Adrenal gland (tissue), 12 donors: ENCODE results near the gene METTL27. TPM values are rescaled to one million over a fixed set of nuclear protein-coding genes. Genes with fewer than 3 reads are reported as not detected.

Experiments
- DNase-seq, 7 donors: peaks; one replicate each; pipeline ENCODE4 v3.0.0-alpha.2; 2019 to 2020
- H3K27ac ChIP-seq, 5 donors: fragments of 200-600 bp; sonication (generic) in 4 of 5; 1 replicate in 3 of 5; 2 replicates in 2 of 5; pipeline versions ENCODE4 v1.5.1 to v1.8.0; 2016 to 2020; ENCODE audit warnings: mild to moderate bottlenecking in 1 of 5
- H3K27me3 ChIP-seq: fragments of 200-600 bp; 2 replicates; pipeline ENCODE4 v1.8.0; 2021
- H3K36me3 ChIP-seq, 2 donors: fragments of 200-600 bp; replicated peaks in 1 of 2; 1 replicate in 1 of 2; 2 replicates in 1 of 2; pipeline versions ENCODE4 v1.5.1 to v1.8.0; 2018 to 2022
- H3K4me1 ChIP-seq, 2 donors: fragments of 200-600 bp; replicated peaks in 1 of 2; 1 replicate in 1 of 2; 2 replicates in 1 of 2; pipeline versions ENCODE4 v1.5.1 to v1.8.0; 2018 to 2021
- H3K4me3 ChIP-seq, 4 donors: fragments of 200-600 bp; sonication (generic) in 3 of 4; one replicate each; pipeline ENCODE4 v1.5.1; 2016 to 2018
- H3K9me3 ChIP-seq, 3 donors: fragments of 200-600 bp; sonication (generic) in 1 of 3; replicated peaks in 1 of 3; 1 replicate in 2 of 3; 2 replicates in 1 of 3; pipeline versions ENCODE4 v1.5.1 to v1.8.0; 2016 to 2021
- CTCF ChIP-seq, 6 experiments: fragments of 450-650 bp in 4 of 6; fragments of 200-600 bp in 2 of 6; sonication (generic) in 1 of 6; IDR thresholded peaks; 1 replicate in 5 of 6; 2 replicates in 1 of 6; pipeline versions ENCODE4 v1.5.1 to v1.8.0; 2016 to 2021; ENCODE audit warnings: antibody characterized with exemption in 6 of 6, mild to moderate bottlenecking in 2 of 6, moderate library complexity in 1 of 6
- POLR2A ChIP-seq, 2 donors: fragments of 450-650 bp; IDR thresholded peaks; one replicate each; pipeline ENCODE4 v1.6.1; 2017; ENCODE audit warnings: antibody characterized with exemption in 2 of 2, mild to moderate bottlenecking in 2 of 2, moderate library complexity in 1 of 2
- WGBS, 4 donors: extraction: QIAGEN DNeasy Blood & Tissue Kit in 2 of 4; methylation state at CpG; one replicate each; pipeline versions ENCODE4 v1.1.5 to v1.1.7; 2013 to 2017; 5-methylcytosine and 5-hydroxymethylcytosine counted together
- intact Hi-C, 2 donors: fragments of 100-400 bp; cut with DNase I; formaldehyde crosslinking; loops; one replicate each; pipeline versions ENCODE4 v1.14.1 to v1.15.0; 2022 to 2023
- polyA plus RNA-seq, 3 donors: library from polyadenylated mRNA; stranded (reverse); fragments of 200-250 nt in 2 of 3; fragments of 350-450 nt in 1 of 3; fragmentation: Illumina TruSeq in 1 of 3; extraction: RNeasy Lipid Tissue Mini Kit (QIAGEN cat#74804) in 1 of 3; gene quantifications; one replicate each; pipeline ENCODE4 v1.2.3, GENCODE V29; 2013 to 2014
- total RNA-seq, 9 donors: library from RNA; depleted of rRNA in 4 of 9; stranded (reverse); fragments of >200 nt in 4 of 9; fragments of 120-200 nt in 1 of 9; fragmentation: NEBNext Ultra II Directional in 1 of 9; extraction: Animal tissue kit (Norgen Biotek cat#: 25700) in 1 of 9; gene quantifications; one replicate each; pipeline versions ENCODE4 v1.1.0 to v1.2.4, GENCODE V29; 2013 to 2023
- donor health status: healthy with polysubstance abuse.
- donor health status: Bipolar disorder and iron deficiency.
- donor health status: DM: yes; HTN: yes; CAD: no.
- donor health status: DM: no; HTN: no; CAD: no.
- donor health status: DM: no; HTN: no; CAD: no.
- donor health status: DM: yes; HTN: yes; CAD: no.

Gene METTL27
- total and polyA plus RNA-seq, 12 donors = 0.40 to 8.3 (median 2.6) TPM; not detected in 1

GRCh38 chr7:73841689-73842066, 638 bp downstream of the METTL27 start:
- 42 to 57% (median 51%) methylated on average over 14 to 15 of the region's 15 CpGs; no CpG with 5 or more reads in 1 of the 4 donors for WGBS, 4 donors
- H3K27ac ChIP-seq = no peak overlapping the region
- peak overlapping the region in 1 of 4 donors; percentile 60 for H3K4me3 ChIP-seq
- intact Hi-C loops = no loop called here
- no peaks in the 10 kb centered on the region for H3K27me3 ChIP-seq
- no peak for DNase-seq
- H3K9me3 ChIP-seq = no peaks in the 10 kb centered on the region
- H3K36me3 ChIP-seq = no peaks in the 10 kb centered on the region
- peaks cover 6 to 13% of the 10 kb centered on the region in 2 donors for H3K4me1 ChIP-seq
- TF ChIP-seq CTCF (IDR thresholded peaks at IDR 0.05) = no peak
- TF ChIP-seq POLR2A (IDR thresholded peaks at IDR 0.05) = no peak

- Histone ChIP-seq H3K27ac (no peak overlapping the region), H3K36me3 (no peaks in the 10 kb centered on the region), H3K27me3 (no peaks in the 10 kb centered on the region), H3K9me3 (no peaks in the 10 kb centered on the region), H3K4me3 (no peak overlapping the region), H3K4me1 (peaks cover 6 to 13% of the 10 kb centered on the region in 2 donors)
- no peak for DNase-seq
- 84 to 98% (median 94%) methylated on average over 4 to 16 of the region's 16 CpGs for WGBS, 4 donors
- intact Hi-C loops = no loop called here
- TF ChIP-seq CTCF (IDR thresholded peaks at IDR 0.05) (no peak), POLR2A (IDR thresholded peaks at IDR 0.05) (no peak)
Measured at GRCh38 chr7:73840715-73841379, 1.5 kb downstream of the METTL27 start.

- WGBS, 4 donors = 91 to 94% (median 92%) methylated on average over 12 to 22 of the region's 22 CpGs
- TF ChIP-seq CTCF (IDR thresholded peaks at IDR 0.05) = peak in 1 of 6 experiments; percentile 6
- TF ChIP-seq POLR2A (IDR thresholded peaks at IDR 0.05) = no peak
- Histone ChIP-seq H3K4me3 (no peak overlapping the region), H3K27ac (no peak overlapping the region), H3K36me3 (no peaks in the 10 kb centered on the region), H3K4me1 (peaks cover 6 to 13% of the 10 kb centered on the region in 2 donors), H3K27me3 (no peaks in the 10 kb centered on the region), H3K9me3 (no peaks in the 10 kb centered on the region)
- DNase-seq = no peak
- intact Hi-C loops = no loop called here
Measured at GRCh38 chr7:73839743-73840714, 2.3 kb downstream of the METTL27 start.

- intact Hi-C loops = no loop called here
- H3K4me1 ChIP-seq = peaks cover 6 to 13% of the 10 kb centered on the region in 2 donors
- no peaks in the 10 kb centered on the region for H3K36me3 ChIP-seq
- no peak overlapping the region for H3K27ac ChIP-seq
- 88 to 93% (median 92%) methylated on average over 5 to 7 of the region's 7 CpGs for WGBS, 4 donors
- TF ChIP-seq POLR2A (IDR thresholded peaks at IDR 0.05) (no peak), CTCF (IDR thresholded peaks at IDR 0.05) (no peak)
- H3K9me3 ChIP-seq = no peaks in the 10 kb centered on the region
- H3K27me3 ChIP-seq = no peaks in the 10 kb centered on the region
- DNase-seq = no peak
- no peak overlapping the region for H3K4me3 ChIP-seq
Measured at GRCh38 chr7:73839290-73839689, 3.0 kb downstream of the METTL27 start.
